Loucy (cell line): Measurements from ENCODE around the gene TAS2R5.

Experiments used
- EZH2phosphoT487 ChIP-seq: fragments of 200-600 bp; IDR thresholded peaks from 2 replicates; pipeline ENCODE4 v1.6.1; 2018; ENCODE audit warnings: antibody characterized with exemption, mild to moderate bottlenecking, moderate library complexity, borderline replicate concordance
- TF ChIP-seq, protein P1 (sequence below): fragments of 200-600 bp; sonication (generic); conservative IDR thresholded peaks from 2 replicates; pipeline ENCODE4 v1.5.1; 2014; ENCODE audit warnings: mild to moderate bottlenecking, antibody characterized with exemption, low read length

DNA sequence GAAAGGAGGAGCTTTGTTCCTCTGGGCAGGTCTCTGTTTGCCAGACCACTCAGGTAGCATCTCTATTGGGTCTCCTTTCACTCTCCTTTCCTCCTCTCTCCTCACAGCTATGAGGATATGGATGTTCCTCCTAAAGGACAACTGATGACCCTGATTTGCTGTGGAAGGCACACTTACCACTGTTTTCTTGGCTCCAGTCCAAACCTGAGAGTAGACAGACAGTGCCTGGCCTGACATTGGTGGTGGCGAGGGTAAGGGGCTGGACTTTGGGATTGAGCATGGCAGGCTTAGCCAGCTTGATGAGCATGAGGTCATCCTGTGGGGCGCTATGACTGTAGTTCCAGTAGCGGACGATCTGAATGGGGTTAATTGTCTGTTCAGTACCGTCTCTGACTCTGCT lies 47.7 kb downstream of the TAS2R5 start:
- TF ChIP-seq, protein P1, sequence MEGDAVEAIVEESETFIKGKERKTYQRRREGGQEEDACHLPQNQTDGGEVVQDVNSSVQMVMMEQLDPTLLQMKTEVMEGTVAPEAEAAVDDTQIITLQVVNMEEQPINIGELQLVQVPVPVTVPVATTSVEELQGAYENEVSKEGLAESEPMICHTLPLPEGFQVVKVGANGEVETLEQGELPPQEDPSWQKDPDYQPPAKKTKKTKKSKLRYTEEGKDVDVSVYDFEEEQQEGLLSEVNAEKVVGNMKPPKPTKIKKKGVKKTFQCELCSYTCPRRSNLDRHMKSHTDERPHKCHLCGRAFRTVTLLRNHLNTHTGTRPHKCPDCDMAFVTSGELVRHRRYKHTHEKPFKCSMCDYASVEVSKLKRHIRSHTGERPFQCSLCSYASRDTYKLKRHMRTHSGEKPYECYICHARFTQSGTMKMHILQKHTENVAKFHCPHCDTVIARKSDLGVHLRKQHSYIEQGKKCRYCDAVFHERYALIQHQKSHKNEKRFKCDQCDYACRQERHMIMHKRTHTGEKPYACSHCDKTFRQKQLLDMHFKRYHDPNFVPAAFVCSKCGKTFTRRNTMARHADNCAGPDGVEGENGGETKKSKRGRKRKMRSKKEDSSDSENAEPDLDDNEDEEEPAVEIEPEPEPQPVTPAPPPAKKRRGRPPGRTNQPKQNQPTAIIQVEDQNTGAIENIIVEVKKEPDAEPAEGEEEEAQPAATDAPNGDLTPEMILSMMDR = no peak
- no peak for TF ChIP-seq EZH2phosphoT487
